Naive thymus-derived CD8-positive, alpha-beta T cell (primary cell): ENCODE results near the gene CATSPERE. TPM values are rescaled to one million over a fixed set of nuclear protein-coding genes. Genes with fewer than 3 reads are reported as not detected.
"Not testable (repeated sequence)": the region's sequence is repeated elsewhere in the genome, so short reads cannot be mapped to it uniquely, and the experiment has no call there.

Experiments used
- ATAC-seq, 2 donors: fragments of 150-1000 bp; cut with Tn5 transposase in 1 of 2; sonication (Bioruptor Pico), chemical (Tn5 transposase) in 1 of 2; 1 replicate in 1 of 2; 2 replicates in 1 of 2; pipeline ENCODE4 v1.10.0; 2021; ENCODE audit warnings: mild to moderate bottlenecking in 2 of 2, moderate library complexity in 2 of 2
- POLR2A ChIA-PET: fragments of 350-600 bp; sonication (Branson Sonifier 250); formaldehyde crosslinking; loops from one replicate; lab custom pipeline; 2021; ENCODE audit warnings: antibody characterized with exemption; lab: Charles Lee
- DNase-seq, 10 donors: peaks; one replicate each; pipeline versions ENCODE4 v3.0.0 to v3.0.0-alpha.2; 2020 to 2022
- H3K27ac Mint-ChIP-seq, 10 donors: one replicate each; pipeline ENCODE4 v1.8.0; 2020 to 2022; ENCODE audit warnings: mild to moderate bottlenecking in 10 of 10, mixed read lengths in 10 of 10, moderate library complexity in 4 of 10, inconsistent platforms in 1 of 10
- H3K27me3 Mint-ChIP-seq, 5 donors: one replicate each; pipeline ENCODE4 v1.8.0; 2021 to 2022; ENCODE audit warnings: mixed read lengths in 5 of 5
- H3K36me3 Mint-ChIP-seq, 3 donors: one replicate each; pipeline ENCODE4 v1.8.0; 2020 to 2022; ENCODE audit warnings: mixed read lengths in 3 of 3, mild to moderate bottlenecking in 2 of 3, inconsistent platforms in 1 of 3
- H3K4me1 Mint-ChIP-seq, 4 donors: one replicate each; pipeline ENCODE4 v1.8.0; 2021 to 2022; ENCODE audit warnings: mixed read lengths in 4 of 4
- H3K4me3 Mint-ChIP-seq, 10 donors: one replicate each; pipeline ENCODE4 v1.8.0; 2020 to 2022; ENCODE audit warnings: mild to moderate bottlenecking in 10 of 10, mixed read lengths in 10 of 10, moderate library complexity in 6 of 10, inconsistent platforms in 1 of 10
- H3K9me3 Mint-ChIP-seq, 9 donors: one replicate each; pipeline ENCODE4 v1.8.0; 2020 to 2022; ENCODE audit warnings: mixed read lengths in 9 of 9, mild to moderate bottlenecking in 3 of 9, inconsistent platforms in 1 of 9, moderate library complexity in 1 of 9
- polyA plus RNA-seq, 3 donors: library from polyadenylated mRNA; unstranded; fragments of 300-500 nt; fragmentation: Illumina TruSeq; gene quantifications; one replicate each; pipeline ENCODE4 v1.2.3, GENCODE V29; 2021
- total RNA-seq, 8 experiments: library from RNA in 2 of 8; stranded (reverse) in 2 of 8; gene quantifications; one replicate each; pipeline ENCODE4 v1.2.3 and lab custom pipeline; 2021 to 2026

CATSPERE gene
- total and polyA plus RNA-seq, 5 experiments from 2014 or later = 0.22 to 2.7 (median 1.2) TPM

- Mint-ChIP-seq H3K9me3 (peaks cover 5 to 60% (median 20%) of the 10 kb centered on the region in 9 donors), H3K36me3 (peaks cover 16 to 23% (median 21%) of the 10 kb centered on the region in 3 donors), H3K4me3 (no peak overlapping the region), H3K4me1 (no peaks in the 10 kb centered on the region), H3K27ac (no peak overlapping the region), H3K27me3 (no peaks in the 10 kb centered on the region)
- POLR2A ChIA-PET = no interaction called here
- DNase-seq (no peak), ATAC-seq (no peak)
Measured at GRCh38 chr1:244559561-244559960, 98.5 kb downstream of the CATSPERE start.

- POLR2A ChIA-PET, H3K27ac Mint-ChIP-seq, H3K4me1 Mint-ChIP-seq, ATAC-seq, H3K4me3 Mint-ChIP-seq, H3K27me3 Mint-ChIP-seq, DNase-seq: not testable (repeated sequence)
- peaks cover 2 to 32% (median 12%) of the 10 kb centered on the region in 9 donors for H3K9me3 Mint-ChIP-seq
- H3K36me3 Mint-ChIP-seq = peaks cover 23 to 35% (median 27%) of the 10 kb centered on the region in 3 donors
Measured at GRCh38 chr1:244562877-244563276, 101.8 kb downstream of the CATSPERE start.

GRCh38 chr1:244573768-244574167, 112.7 kb downstream of the CATSPERE start:
- H3K27ac Mint-ChIP-seq = no peak overlapping the region
- DNase-seq (no peak), ATAC-seq (no peak)
- peaks cover 5 to 33% (median 32%) of the 10 kb centered on the region in 3 donors for H3K36me3 Mint-ChIP-seq
- no peaks in the 10 kb centered on the region for H3K27me3 Mint-ChIP-seq
- H3K9me3 Mint-ChIP-seq = peaks cover 0 to 49% (median 18%) of the 10 kb centered on the region in 9 donors
- POLR2A ChIA-PET = no interaction called here
- peaks cover 0 to 2% (median 1%) of the 10 kb centered on the region in 4 donors for H3K4me1 Mint-ChIP-seq
- H3K4me3 Mint-ChIP-seq = no peak overlapping the region

- H3K4me3 Mint-ChIP-seq = no peak overlapping the region
- no peak for ATAC-seq
- no peaks in the 10 kb centered on the region for H3K27me3 Mint-ChIP-seq
- no peaks in the 10 kb centered on the region for H3K4me1 Mint-ChIP-seq
- H3K36me3 Mint-ChIP-seq = peaks cover 5 to 36% (median 32%) of the 10 kb centered on the region in 3 donors
- DNase-seq = peak in 1 of 10 donors; percentile 0
- no peak overlapping the region for H3K27ac Mint-ChIP-seq
- peaks cover 0 to 49% (median 22%) of the 10 kb centered on the region in 9 donors for H3K9me3 Mint-ChIP-seq
- POLR2A ChIA-PET = no interaction called here
Measured at GRCh38 chr1:244576259-244576892, 115.3 kb downstream of the CATSPERE start.

GRCh38 chr1:244578205-244578604, 117.1 kb downstream of the CATSPERE start:
- H3K27ac Mint-ChIP-seq, H3K4me3 Mint-ChIP-seq, POLR2A ChIA-PET, DNase-seq, ATAC-seq, H3K27me3 Mint-ChIP-seq, H3K4me1 Mint-ChIP-seq: not testable (repeated sequence)
- Mint-ChIP-seq H3K9me3 (peaks cover 0 to 44% (median 18%) of the 10 kb centered on the region in 9 donors), H3K36me3 (peaks cover 8 to 32% (median 21%) of the 10 kb centered on the region in 3 donors)

- DNase-seq (no peak), ATAC-seq (no peak)
- peaks cover 4 to 7% (median 7%) of the 10 kb centered on the region in 3 donors for H3K36me3 Mint-ChIP-seq
- no peak overlapping the region for H3K4me3 Mint-ChIP-seq
- H3K27me3 Mint-ChIP-seq = peaks cover 0 to 10% (median 0%) of the 10 kb centered on the region in 5 donors
- H3K4me1 Mint-ChIP-seq = peaks cover 0 to 3% (median under 1%) of the 10 kb centered on the region in 4 donors
- POLR2A ChIA-PET = no interaction called here
- H3K9me3 Mint-ChIP-seq = peaks cover 0 to 7% (median 1%) of the 10 kb centered on the region in 9 donors
- no peak overlapping the region for H3K27ac Mint-ChIP-seq
Measured at GRCh38 chr1:244583358-244583982, 122.4 kb downstream of the CATSPERE start.

- H3K9me3 Mint-ChIP-seq = peaks cover 0 to 8% (median 2%) of the 10 kb centered on the region in 9 donors
- DNase-seq (no peak), ATAC-seq (no peak)
- H3K36me3 Mint-ChIP-seq = peaks cover 5 to 10% (median 7%) of the 10 kb centered on the region in 3 donors
- H3K4me1 Mint-ChIP-seq = peaks cover 0 to 3% (median under 1%) of the 10 kb centered on the region in 4 donors
- peak overlapping the region in 1 of 10 donors; percentile 4 for H3K27ac Mint-ChIP-seq
- H3K4me3 Mint-ChIP-seq = no peak overlapping the region
- H3K27me3 Mint-ChIP-seq = peaks cover 0 to 10% (median 0%) of the 10 kb centered on the region in 5 donors
- POLR2A ChIA-PET = no interaction called here
Measured at GRCh38 chr1:244585867-244586266, 124.8 kb downstream of the CATSPERE start.

GRCh38 chr1:244590670-244591069, 129.6 kb downstream of the CATSPERE start:
- POLR2A ChIA-PET = no interaction called here
- peaks cover 0 to 12% (median 5%) of the 10 kb centered on the region in 9 donors for H3K9me3 Mint-ChIP-seq
- no peaks in the 10 kb centered on the region for H3K4me1 Mint-ChIP-seq
- no peak overlapping the region for H3K4me3 Mint-ChIP-seq
- H3K36me3 Mint-ChIP-seq = peaks cover 0 to 9% (median 6%) of the 10 kb centered on the region in 3 donors
- no peak overlapping the region for H3K27ac Mint-ChIP-seq
- peaks cover 0 to under 1% (median 0%) of the 10 kb centered on the region in 5 donors for H3K27me3 Mint-ChIP-seq
- ATAC-seq = no peak
- DNase-seq = no peak

GRCh38 chr1:244598611-244599010, 137.5 kb downstream of the CATSPERE start:
- no peak overlapping the region for H3K27ac Mint-ChIP-seq
- POLR2A ChIA-PET = no interaction called here
- no peaks in the 10 kb centered on the region for H3K9me3 Mint-ChIP-seq
- H3K4me1 Mint-ChIP-seq = peaks cover 0 to 2% (median under 1%) of the 10 kb centered on the region in 4 donors
- peaks cover 0 to 3% (median 0%) of the 10 kb centered on the region in 3 donors for H3K36me3 Mint-ChIP-seq
- peaks cover 0 to 17% (median 1%) of the 10 kb centered on the region in 5 donors for H3K27me3 Mint-ChIP-seq
- ATAC-seq (no peak), DNase-seq (no peak)
- H3K4me3 Mint-ChIP-seq = no peak overlapping the region

- POLR2A ChIA-PET = no interaction called here
- Mint-ChIP-seq H3K4me1 (peaks cover 0 to 2% (median under 1%) of the 10 kb centered on the region in 4 donors), H3K9me3 (no peaks in the 10 kb centered on the region), H3K36me3 (peaks cover 0 to 3% (median 0%) of the 10 kb centered on the region in 3 donors), H3K27me3 (peaks cover 0 to 17% (median 1%) of the 10 kb centered on the region in 5 donors), H3K27ac (peak overlapping the region in 4 of 10 donors; percentile 1 to 95 (median 52)), H3K4me3 (peak overlapping the region in 2 of 10 donors; percentile 47 to 57)
- DNase-seq (no peak), ATAC-seq (peak in 1 of 2 donors; percentile 49)
Measured at GRCh38 chr1:244599937-244600350, 138.9 kb downstream of the CATSPERE start.

GRCh38 chr1:244601336-244601735, 140.3 kb downstream of the CATSPERE start:
- DNase-seq (no peak), ATAC-seq (no peak)
- peaks cover 0 to 3% (median 0%) of the 10 kb centered on the region in 3 donors for H3K36me3 Mint-ChIP-seq
- POLR2A ChIA-PET = interaction anchor here (0.7 kb wide), 1 partner anchor 460 kb away, joined by 5 read pairs; no protein-coding TSS in a partner anchor
- H3K4me3 Mint-ChIP-seq = no peak overlapping the region
- H3K4me1 Mint-ChIP-seq = peaks cover 0 to 2% (median under 1%) of the 10 kb centered on the region in 4 donors
- H3K27ac Mint-ChIP-seq = peak overlapping the region in 1 of 10 donors; percentile 40
- H3K9me3 Mint-ChIP-seq = no peaks in the 10 kb centered on the region
- H3K27me3 Mint-ChIP-seq = peaks cover 0 to 17% (median 1%) of the 10 kb centered on the region in 5 donors

GRCh38 chr1:244603498-244603897, 142.4 kb downstream of the CATSPERE start:
- no peak overlapping the region for H3K4me3 Mint-ChIP-seq
- DNase-seq (peak in 4 of 10 donors; percentile 9 to 51 (median 44)), ATAC-seq (no peak)
- H3K27me3 Mint-ChIP-seq = peaks cover 0 to 17% (median 1%) of the 10 kb centered on the region in 5 donors
- H3K27ac Mint-ChIP-seq = no peak overlapping the region
- H3K36me3 Mint-ChIP-seq = peaks cover 0 to 3% (median 0%) of the 10 kb centered on the region in 3 donors
- POLR2A ChIA-PET = interaction anchor here (0.6 to 1.0 kb wide), 3 partner anchors 49 to 366 kb away, joined by 3 read pairs; a partner anchor contains a TSS
- no peaks in the 10 kb centered on the region for H3K9me3 Mint-ChIP-seq
- peaks cover 0 to 2% (median 0%) of the 10 kb centered on the region in 4 donors for H3K4me1 Mint-ChIP-seq
